ENCODE data around the gene ABI3BP.
A peak's percentile ranks its signal among the peaks of the same experiment; 100 is the strongest.

Gene ABI3BP

DNA sequence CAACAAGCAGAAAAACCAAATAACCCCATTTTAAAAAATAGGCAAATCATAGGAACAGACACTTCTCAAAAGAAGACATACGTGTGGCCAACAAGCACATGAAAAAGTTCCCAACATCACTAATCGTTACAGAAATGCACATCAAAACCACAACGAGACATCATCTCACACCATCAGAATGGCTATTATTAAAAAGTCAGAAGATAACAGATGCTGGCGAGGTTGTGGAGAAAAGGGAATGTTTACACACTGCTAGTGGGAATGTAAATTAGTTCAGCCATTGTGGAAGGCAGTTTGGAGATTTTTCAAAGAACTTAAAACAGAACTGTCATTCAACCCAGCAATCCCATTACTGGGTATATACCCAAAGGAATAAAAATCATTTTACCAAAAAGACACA is 60.7 kb downstream of the ABI3BP start:
- DNase-seq, result no peak

DNA sequence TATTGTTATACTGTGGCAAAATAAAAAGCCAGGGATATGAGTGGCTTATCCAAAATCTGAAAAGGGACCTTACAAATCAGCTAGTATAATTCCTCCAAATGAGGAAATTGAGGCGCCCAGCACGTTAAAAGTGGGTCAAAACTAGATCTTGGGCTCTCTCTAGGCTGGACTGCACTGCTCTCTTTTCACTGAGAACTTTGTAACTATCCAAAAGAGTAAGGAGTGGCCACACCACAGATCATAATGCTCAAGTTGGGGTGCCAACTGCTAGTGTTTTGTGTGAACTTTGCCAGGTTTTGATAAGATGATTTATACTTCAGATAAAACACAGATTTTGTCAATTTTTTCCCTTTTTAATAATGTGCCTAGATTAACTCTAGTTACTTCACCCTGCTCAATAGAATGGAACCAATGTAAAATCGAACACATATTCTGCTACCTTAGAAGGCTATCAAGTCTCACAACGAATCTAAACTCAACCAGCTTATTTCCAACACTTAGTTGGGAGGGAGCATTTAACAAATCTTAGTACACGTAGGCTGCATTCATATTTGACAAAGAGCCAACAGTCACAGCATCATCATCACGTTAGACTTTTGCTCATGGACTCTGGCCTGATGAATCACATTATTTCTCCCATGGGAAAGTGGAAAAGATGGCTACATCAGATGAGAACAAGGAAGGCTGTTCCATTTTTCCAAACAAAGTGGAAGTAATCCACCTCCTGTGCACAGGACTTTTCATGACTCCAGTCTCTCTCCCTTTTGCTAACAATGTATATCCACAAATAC is 64.4 kb downstream of the ABI3BP start:
- peak; percentile 80 for DNase-seq

DNA sequence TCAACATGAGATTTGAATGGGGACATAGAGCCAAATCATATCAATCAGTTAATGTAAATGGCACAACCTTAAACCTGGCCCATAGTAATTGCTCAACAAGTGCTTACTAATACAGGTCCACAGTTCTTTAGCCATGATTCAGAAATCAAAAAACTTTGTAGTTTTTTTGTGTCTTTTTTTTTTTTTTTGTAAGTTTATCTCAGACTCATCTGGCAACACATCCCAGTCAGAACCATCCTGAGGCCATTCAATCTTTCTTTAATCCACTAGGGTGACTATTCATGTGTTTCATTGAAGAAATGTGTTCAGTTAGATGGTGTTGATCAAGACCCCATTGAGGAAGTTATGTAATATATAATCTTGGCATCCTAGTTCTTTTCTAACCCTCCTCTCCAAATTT is 65.4 kb downstream of the ABI3BP start:
- DNase-seq, result no peak

DNA sequence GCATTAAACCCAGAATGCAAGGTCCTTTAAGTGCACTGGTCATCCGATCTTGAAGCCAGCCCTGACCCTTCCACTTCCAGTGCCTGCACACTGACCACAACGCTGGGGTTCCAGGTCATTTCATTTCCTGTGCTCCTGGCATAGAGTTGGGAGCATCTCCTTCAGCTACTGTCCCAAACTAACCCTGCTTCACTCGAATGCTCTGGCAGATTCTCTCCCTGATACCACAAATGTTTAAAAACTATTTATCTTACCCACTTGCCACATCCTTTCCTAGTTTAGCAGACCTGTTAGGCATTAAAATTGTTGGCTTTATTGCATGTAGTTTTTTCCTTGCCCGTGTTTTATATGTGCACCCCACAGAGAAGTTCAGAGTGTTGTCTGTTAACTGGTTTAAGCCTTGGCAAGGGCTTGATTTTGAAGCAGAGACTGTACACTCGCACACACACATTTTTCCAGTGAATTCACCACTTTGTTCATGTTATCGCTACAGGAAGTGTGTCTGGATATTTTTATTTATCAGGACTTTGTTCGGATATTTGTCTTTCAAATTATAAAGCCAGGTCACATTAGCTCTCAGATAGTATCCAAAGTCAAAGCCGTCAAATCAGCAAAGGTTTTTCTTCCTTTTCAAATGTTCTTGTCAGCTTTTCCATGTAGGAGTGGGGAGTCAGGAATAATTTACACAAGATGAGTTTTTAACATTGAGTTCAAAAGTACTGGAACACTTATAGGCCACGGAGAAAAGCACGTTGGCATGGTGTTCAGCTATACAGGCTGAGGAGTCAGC is 77.3 kb downstream of the ABI3BP start:
- no peak for DNase-seq

- DNase-seq, result no peak
Observed at GRCh38 chr3:100913870-100914648, 79.2 kb downstream of the ABI3BP start.

DNA sequence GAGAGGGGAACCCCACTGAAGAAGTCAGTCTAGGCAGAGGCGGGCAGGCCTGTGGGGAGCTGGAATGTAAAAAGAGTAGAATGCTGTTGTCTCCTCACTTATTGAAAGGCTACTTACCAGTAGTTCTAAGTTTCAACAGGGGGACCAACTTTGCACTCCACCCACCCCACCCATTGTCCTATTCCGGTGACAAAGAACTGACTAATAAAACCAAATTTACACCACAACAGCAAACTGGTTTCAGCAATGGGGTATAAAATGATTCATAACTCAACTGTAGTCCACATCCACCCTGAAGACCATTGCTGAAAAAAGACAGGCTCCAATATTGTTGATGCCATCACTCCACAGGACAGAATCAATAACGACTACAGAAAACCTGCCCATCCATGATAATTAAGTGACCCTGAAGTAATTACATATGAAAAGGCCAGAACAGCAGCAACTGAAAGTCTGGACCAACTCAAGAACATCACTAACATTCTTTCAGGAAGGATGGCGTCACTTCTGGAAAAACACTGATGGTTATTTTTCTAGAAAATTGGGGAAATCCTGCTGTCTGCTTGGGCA is 80.2 kb downstream of the ABI3BP start:
- no peak for DNase-seq

DNA sequence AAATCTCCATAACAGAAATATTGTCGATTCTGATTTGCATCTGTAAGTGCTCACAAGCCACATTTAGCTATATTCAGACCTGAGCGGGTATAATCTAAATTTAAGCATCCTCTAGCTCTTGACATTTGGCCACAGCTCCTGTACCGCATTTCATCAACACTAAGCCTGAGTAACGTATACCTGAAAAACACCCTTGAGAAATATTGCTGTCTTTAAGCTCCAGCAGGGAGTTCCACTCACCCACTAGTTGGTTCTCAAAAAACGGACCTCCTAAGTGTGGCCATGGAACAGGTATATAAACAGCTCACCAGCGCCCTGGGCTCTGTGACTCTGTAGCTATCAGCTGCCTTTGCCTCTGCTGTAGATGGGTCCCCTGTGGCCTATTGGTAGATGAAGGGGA is 80.7 kb downstream of the ABI3BP start:
- no peak for DNase-seq

- no peak for DNase-seq
Observed at GRCh38 chr3:100911956-100912355, 81.3 kb downstream of the ABI3BP start.

DNA sequence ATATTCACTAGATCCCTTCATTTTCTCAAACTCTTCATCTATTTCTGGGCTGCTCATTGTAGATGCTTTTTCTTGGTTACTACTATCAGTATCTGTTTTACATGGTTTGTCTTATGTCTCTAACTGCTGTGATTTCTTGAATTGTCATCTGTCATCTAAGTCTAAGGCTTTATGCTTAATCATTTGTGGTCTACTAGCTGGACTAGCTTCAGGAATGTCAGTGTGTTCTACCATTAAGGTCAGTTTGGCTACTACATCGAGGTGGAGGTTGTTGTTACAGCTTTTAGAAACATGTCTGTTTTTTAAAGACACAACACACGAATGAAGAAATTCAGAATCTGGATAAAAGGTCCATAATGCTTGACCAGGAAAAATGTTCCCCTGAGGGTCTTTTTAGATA is 82.2 kb downstream of the ABI3BP start:
- DNase-seq, result no peak

- peak; percentile 87 for DNase-seq
Observed at GRCh38 chr3:100902572-100902971, 90.6 kb downstream of the ABI3BP start.

GRCh38 chr3:100900671-100901335 is 92.4 kb downstream of the ABI3BP start:
- DNase-seq, result peak; percentile 38

DNA sequence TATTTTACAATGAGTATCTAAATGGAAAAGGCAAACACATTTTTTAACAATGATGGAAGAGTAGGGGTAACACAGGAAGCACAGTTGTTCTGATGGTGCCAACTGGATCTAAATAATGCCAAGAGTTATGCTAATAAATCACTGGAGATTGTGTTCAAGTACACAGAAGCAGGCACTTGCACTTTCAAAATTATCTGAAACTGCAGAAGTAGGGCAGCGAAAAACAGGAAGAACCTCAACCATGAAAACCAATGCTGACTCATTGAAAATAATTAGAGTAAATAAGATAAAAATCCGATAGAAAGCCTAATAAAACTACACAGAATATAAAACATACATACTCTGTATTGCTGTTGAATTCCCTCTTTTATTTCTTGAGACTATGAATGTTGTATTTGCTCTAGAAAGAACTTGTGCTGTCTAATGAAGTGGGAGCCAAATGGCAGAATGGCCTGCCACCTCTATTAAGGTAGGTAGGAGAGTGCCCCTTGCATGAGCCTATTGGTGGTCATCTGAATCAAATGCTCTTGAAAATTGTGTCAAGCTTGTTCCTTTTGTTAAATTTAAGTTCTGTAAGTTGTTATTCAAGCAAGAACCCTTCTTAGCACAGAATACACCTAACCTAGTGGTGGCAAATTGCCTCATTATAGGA is 93.7 kb downstream of the ABI3BP start:
- peak; percentile 16 for DNase-seq

DNA sequence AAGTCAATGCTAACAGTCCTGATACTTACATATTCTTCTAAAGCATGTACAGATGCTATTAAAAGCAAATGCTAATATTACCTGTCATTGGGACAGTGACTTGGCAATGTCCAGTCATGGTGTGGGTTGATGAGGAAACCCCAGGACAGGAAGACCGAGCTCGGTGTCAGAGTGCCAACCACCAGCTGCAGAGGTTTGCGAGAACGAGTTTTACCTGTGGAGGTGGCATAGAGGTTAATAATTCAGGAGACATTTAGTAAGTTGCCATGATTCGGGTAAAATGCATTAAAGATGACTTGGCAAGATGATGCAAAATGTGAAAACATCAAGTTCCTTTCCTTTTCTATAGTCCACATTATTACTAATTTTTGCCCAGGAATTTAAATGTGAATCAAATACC is 94.5 kb downstream of the ABI3BP start:
- DNase-seq, result no peak

GRCh38 chr3:100896994-100897393 is 96.2 kb downstream of the ABI3BP start:
- no peak for DNase-seq

GRCh38 chr3:100893590-100893989 is 99.6 kb downstream of the ABI3BP start:
- peak; percentile 36 for DNase-seq

DNA sequence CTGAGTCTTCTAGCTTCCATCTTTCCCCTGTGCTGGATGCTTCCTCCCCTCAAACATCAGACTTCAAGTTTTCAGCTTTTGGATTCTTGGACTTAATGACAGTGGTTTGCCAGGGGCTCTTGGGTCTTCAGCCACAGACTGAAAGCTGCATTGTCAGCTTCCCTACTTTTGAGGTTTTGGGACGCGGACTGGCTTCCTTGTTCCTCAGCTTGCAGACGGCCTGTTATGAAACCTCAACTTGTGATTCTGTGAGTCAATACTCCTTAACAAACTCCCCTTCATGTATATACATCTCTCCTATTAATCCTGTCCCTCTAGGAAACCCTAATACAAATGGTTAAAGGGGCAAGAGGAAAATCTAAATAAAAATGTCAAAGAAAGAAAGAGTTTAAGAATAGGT is 100.1 kb downstream of the ABI3BP start:
- DNase-seq, result no peak

DNA sequence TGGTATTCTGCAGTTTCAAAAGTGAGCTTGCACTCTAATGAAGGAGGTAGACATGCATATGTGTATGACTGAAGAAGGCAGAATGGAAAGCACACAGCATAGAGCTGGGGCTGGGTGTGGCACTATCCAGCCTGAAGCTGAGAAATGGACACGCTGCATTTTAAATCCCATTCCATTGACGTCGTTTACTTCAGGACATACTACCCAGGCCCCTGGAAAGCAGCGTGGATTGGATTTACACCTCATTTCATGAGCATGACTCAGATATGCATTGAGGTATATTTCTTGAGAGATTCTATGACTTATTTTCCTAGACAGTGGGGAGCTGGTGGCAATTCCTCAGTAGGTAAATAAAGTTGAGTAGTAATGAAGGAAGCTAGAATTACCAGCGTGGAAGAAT is 101.4 kb downstream of the ABI3BP start:
- peak; percentile 23 for DNase-seq

DNA sequence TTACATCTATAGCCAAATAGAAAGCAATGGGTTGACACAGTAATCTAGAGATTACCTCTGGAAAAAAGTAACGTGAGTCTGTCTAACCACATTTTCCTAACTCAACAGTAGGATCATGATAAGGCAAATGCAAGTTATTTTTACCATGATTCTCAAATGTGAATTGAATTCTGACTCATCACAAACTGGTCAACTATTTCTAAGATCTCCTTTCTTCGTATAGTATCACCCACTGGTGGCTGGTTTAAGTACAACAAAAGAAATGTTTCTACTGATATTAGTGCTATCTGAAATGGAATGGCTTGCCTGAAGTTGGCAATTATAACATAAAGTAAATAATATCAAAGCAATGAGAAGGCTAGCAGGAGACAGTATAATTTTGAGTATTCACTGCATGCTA is 102.2 kb downstream of the ABI3BP start:
- DNase-seq, result peak; percentile 30

GRCh38 chr3:100888881-100889280 is 104.3 kb downstream of the ABI3BP start:
- no peak for DNase-seq

- DNase-seq, result peak; percentile 68
Observed at GRCh38 chr3:100882571-100882984, 110.6 kb downstream of the ABI3BP start.

- no peak for DNase-seq
Observed at GRCh38 chr3:100880845-100881244, 112.4 kb downstream of the ABI3BP start.

- DNase-seq, result no peak
Observed at GRCh38 chr3:100880072-100880471, 113.1 kb downstream of the ABI3BP start.

Measured in EL (cell line).